ENCODE results near the gene HOXB4.

HOXB4 gene

GRCh38 chr17:48571826-48572417 lies 6.2 kb downstream of the HOXB4 start:
- DNase-seq (ENCODE audit: low read depth in 2 of 2), result no peak

GRCh38 chr17:48571024-48571818 lies 6.9 kb downstream of the HOXB4 start:
- DNase-seq (ENCODE audit: low read depth in 2 of 2), result no peak

- no peak for DNase-seq (ENCODE audit: low read depth in 2 of 2)
These were observed 7.7 kb downstream of the HOXB4 start for GRCh38 chr17:48570325-48571023.

- DNase-seq (ENCODE audit: low read depth in 2 of 2), result no peak
These were observed 8.4 kb downstream of the HOXB4 start for GRCh38 chr17:48569674-48570324.

GRCh38 chr17:48569240-48569582 lies 8.9 kb downstream of the HOXB4 start:
- DNase-seq (ENCODE audit: low read depth in 2 of 2), result no peak

GRCh38 chr17:48568499-48569239 lies 9.5 kb downstream of the HOXB4 start:
- DNase-seq (ENCODE audit: low read depth in 2 of 2), result no peak

- no peak for DNase-seq (ENCODE audit: low read depth in 2 of 2)
These were observed 10.3 kb downstream of the HOXB4 start for GRCh38 chr17:48567646-48568354.

- DNase-seq (ENCODE audit: low read depth in 2 of 2), result no peak
These were observed 10.9 kb downstream of the HOXB4 start for GRCh38 chr17:48567209-48567608.

GRCh38 chr17:48566717-48567116 lies 11.4 kb downstream of the HOXB4 start:
- no peak for DNase-seq (ENCODE audit: low read depth in 2 of 2)

- DNase-seq (ENCODE audit: low read depth in 2 of 2), result no peak
These were observed 12.0 kb downstream of the HOXB4 start for GRCh38 chr17:48565925-48566710.

GRCh38 chr17:48565022-48565554 lies 13.1 kb downstream of the HOXB4 start:
- no peak for DNase-seq (ENCODE audit: low read depth in 2 of 2)

GRCh38 chr17:48564188-48565021 lies 13.7 kb downstream of the HOXB4 start:
- DNase-seq (ENCODE audit: low read depth in 2 of 2), result no peak

- DNase-seq (ENCODE audit: low read depth in 2 of 2), result no peak
These were observed 14.3 kb downstream of the HOXB4 start for GRCh38 chr17:48563867-48564187.

GRCh38 chr17:48563385-48563838 lies 14.7 kb downstream of the HOXB4 start:
- no peak for DNase-seq (ENCODE audit: low read depth in 2 of 2)

- no peak for DNase-seq (ENCODE audit: low read depth in 2 of 2)
These were observed 15.2 kb downstream of the HOXB4 start for GRCh38 chr17:48562934-48563333.

- no peak for DNase-seq (ENCODE audit: low read depth in 2 of 2)
These were observed 16.0 kb downstream of the HOXB4 start for GRCh38 chr17:48561884-48562810.

- DNase-seq (ENCODE audit: low read depth in 2 of 2), result no peak
These were observed 18.0 kb downstream of the HOXB4 start for GRCh38 chr17:48559840-48560817.

All from stimulated activated CD4-positive, alpha-beta T cell treated with anti-CD3 and anti-CD28 coated beads, Interleukin-4, amount 100 ng/mL, for 48 hours (primary cell).